ENCODE measurements around the gene SEC14L5.

Gene SEC14L5

DNA sequence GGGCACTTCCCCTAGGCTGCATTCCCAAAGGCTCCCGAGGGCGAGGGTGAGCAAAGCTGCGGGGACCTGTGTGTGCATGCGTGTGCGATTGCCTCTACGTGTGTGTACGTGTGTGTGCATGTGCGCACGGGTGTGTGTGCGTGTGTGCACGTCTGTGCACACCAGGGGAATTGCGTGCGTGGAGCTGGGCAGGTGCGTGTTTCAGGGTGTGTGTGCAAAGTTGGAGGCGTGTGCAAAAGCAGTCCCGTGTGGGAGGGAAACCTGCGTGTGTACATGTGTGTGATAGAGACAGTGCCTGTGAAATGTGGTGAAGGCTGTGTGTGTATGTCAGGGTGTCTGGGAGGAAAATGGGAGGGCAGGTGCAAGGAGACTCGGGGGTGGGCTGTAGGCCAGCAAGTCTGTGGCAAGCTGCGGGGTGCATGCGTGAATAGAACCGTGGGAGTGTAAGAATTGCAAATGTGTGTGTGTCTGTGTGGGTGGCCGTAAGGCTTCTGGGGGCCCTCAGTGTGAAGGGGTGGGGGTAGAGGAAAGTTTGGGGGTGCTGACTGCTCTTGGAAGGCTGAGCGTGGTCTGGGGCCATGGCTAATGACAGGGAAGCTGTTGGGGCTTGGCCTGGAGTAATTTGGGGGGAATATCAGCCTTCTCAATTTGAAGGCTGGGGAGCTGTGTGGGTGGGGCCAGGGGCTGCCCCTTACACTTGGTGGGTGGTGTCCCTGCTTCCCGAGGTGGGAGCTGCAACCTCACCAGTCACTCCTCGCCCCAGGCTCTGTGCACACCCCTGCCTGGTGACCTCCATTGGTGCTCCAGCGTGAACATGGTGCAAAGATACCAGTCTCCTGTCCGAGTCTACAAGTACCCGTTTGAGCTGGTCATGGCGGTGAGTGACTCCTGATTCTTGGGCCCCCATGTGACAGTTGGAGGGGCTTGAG is 644 bp downstream of the SEC14L5 start (continued):
- TF ChIP-seq, protein P1, sequence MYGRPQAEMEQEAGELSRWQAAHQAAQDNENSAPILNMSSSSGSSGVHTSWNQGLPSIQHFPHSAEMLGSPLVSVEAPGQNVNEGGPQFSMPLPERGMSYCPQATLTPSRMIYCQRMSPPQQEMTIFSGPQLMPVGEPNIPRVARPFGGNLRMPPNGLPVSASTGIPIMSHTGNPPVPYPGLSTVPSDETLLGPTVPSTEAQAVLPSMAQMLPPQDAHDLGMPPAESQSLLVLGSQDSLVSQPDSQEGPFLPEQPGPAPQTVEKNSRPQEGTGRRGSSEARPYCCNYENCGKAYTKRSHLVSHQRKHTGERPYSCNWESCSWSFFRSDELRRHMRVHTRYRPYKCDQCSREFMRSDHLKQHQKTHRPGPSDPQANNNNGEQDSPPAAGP (tag by site-specific recombination; IDR thresholded peaks at IDR 0.05), result 0 out of 2 replicates have a peak, but pooled peaks have one; percentile 21
- TF ChIP-seq, protein P2, sequence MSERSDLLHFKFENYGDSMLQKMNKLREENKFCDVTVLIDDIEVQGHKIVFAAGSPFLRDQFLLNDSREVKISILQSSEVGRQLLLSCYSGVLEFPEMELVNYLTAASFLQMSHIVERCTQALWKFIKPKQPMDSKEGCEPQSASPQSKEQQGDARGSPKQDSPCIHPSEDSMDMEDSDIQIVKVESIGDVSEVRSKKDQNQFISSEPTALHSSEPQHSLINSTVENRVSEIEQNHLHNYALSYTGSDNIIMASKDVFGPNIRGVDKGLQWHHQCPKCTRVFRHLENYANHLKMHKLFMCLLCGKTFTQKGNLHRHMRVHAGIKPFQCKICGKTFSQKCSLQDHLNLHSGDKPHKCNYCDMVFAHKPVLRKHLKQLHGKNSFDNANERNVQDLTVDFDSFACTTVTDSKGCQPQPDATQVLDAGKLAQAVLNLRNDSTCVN (tag by site-specific recombination; optimal IDR thresholded peaks at IDR 0.05), result peak; percentile 15

DNA sequence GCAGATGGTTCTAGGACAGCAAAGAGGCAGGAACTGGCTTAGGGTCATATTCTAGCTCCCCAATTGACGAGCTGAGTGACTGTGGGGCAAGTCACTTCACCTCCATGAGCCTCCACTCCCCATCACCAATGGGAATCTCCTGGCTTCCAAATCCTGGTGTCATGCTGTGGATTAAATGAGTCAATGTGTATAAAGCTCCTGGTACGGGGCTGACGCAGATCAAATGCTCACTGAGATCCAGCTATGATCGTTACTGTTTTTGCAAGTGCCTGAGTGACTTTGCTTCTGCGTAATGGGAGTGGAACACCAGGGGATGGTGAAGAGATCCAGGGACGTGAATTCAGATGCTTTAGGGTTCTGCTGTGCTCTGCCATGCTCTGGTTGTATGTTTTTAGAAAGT is 2.4 kb downstream of the SEC14L5 start:
- Histone ChIP-seq H3K4me3 (ENCODE audit: low read depth, low read length) (no peak overlapping the region), H3K27ac (ENCODE audit: extremely low read depth, low read depth, low read length) (no peak overlapping the region), H3K4me1 (ENCODE audit: control insufficient read depth, insufficient read depth, low read length) (peaks cover 6% of the 10 kb centered on the region; the same call in 1 of the 2 replicates), H3K36me3 (ENCODE audit: control insufficient read depth in 2 of 2, insufficient read depth in 1 of 2, low read length in 2 of 2) (no peaks in the 10 kb centered on the region), H3K9me3 (ENCODE audit: control insufficient read depth, insufficient read depth, low read depth, low read length) (no peaks in the 10 kb centered on the region)
- POLR2A ChIA-PET, result no interaction called here
- CTCF ChIA-PET, result interaction anchor here (0.6 kb wide), 1 partner anchor 18 kb away, joined by 3 read pairs; no protein-coding TSS in a partner anchor
- TF ChIP-seq ZNF585B (tag by site-specific recombination; IDR thresholded peaks at IDR 0.05) (no peak), ZBTB1 (tag by site-specific recombination; IDR thresholded peaks at IDR 0.05) (no peak), ZNF510 (tag by site-specific recombination; IDR thresholded peaks at IDR 0.05; ENCODE audit: insufficient replicate concordance) (no peak), ZNF19 (tag by site-specific recombination; IDR thresholded peaks at IDR 0.05; ENCODE audit: low read depth) (no peak), BCL11B (tag by site-specific recombination; IDR thresholded peaks at IDR 0.05; ENCODE audit: low read depth) (no peak), ZNF157 (tag by site-specific recombination; IDR thresholded peaks at IDR 0.05) (no peak), ZFP41 (tag by site-specific recombination; IDR thresholded peaks at IDR 0.05; ENCODE audit: borderline replicate concordance) (no peak), ZNF629 (tag by site-specific recombination; IDR thresholded peaks at IDR 0.05) (no peak), ZNF621 (tag by site-specific recombination; IDR thresholded peaks at IDR 0.05) (no peak), ZNF112 (tag by site-specific recombination; IDR thresholded peaks at IDR 0.05) (no peak), SALL2 (tag by site-specific recombination; IDR thresholded peaks at IDR 0.05; ENCODE audit: borderline replicate concordance) (no peak), ZNF555 (tag by site-specific recombination; conservative IDR thresholded peaks at IDR 0.05) (no peak), BCL11A (tag by site-specific recombination; IDR thresholded peaks at IDR 0.05; ENCODE audit: low read depth) (no peak), ZNF792 (tag by site-specific recombination; IDR thresholded peaks at IDR 0.05) (no peak)
- TF ChIP-seq, protein P3, sequence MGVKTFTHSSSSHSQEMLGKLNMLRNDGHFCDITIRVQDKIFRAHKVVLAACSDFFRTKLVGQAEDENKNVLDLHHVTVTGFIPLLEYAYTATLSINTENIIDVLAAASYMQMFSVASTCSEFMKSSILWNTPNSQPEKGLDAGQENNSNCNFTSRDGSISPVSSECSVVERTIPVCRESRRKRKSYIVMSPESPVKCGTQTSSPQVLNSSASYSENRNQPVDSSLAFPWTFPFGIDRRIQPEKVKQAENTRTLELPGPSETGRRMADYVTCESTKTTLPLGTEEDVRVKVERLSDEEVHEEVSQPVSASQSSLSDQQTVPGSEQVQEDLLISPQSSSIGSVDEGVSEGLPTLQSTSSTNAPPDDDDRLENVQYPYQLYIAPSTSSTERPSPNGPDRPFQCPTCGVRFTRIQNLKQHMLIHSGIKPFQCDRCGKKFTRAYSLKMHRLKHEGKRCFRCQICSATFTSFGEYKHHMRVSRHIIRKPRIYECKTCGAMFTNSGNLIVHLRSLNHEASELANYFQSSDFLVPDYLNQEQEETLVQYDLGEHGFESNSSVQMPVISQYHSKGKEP (tag by site-specific recombination; IDR thresholded peaks at IDR 0.05), result no peak
- TF ChIP-seq, protein P4, sequence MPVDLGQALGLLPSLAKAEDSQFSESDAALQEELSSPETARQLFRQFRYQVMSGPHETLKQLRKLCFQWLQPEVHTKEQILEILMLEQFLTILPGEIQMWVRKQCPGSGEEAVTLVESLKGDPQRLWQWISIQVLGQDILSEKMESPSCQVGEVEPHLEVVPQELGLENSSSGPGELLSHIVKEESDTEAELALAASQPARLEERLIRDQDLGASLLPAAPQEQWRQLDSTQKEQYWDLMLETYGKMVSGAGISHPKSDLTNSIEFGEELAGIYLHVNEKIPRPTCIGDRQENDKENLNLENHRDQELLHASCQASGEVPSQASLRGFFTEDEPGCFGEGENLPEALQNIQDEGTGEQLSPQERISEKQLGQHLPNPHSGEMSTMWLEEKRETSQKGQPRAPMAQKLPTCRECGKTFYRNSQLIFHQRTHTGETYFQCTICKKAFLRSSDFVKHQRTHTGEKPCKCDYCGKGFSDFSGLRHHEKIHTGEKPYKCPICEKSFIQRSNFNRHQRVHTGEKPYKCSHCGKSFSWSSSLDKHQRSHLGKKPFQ (tag by site-specific recombination; IDR thresholded peaks at IDR 0.05), result no peak

All from HEK293 (cell line).